Nephron progenitor cell (in vitro differentiated cells): ENCODE data around the gene ALDH1L2.

Experiments used
- DNase-seq: peaks from one replicate; pipeline ENCODE4 v3.0.0; 2021
- H3K27ac Mint-ChIP-seq: 2 replicates; pipeline ENCODE4 v1.8.0; 2021; ENCODE audit warnings: mild to moderate bottlenecking, moderate library complexity, mixed read lengths
- H3K27me3 Mint-ChIP-seq: 2 replicates; pipeline ENCODE4 v1.8.0; 2021; ENCODE audit warnings: mild to moderate bottlenecking, low read depth, mixed read lengths; ENCODE audit not compliant: poor library complexity
- H3K36me3 Mint-ChIP-seq: 2 replicates; pipeline ENCODE4 v1.8.0; 2021; ENCODE audit warnings: low read depth, mixed read lengths
- H3K4me1 Mint-ChIP-seq: 2 replicates; pipeline ENCODE4 v1.8.0; 2021; ENCODE audit warnings: mixed read lengths
- H3K4me3 Mint-ChIP-seq: 2 replicates; pipeline ENCODE4 v1.8.0; 2021; ENCODE audit warnings: mild to moderate bottlenecking, moderate library complexity, mixed read lengths
- H3K9me3 Mint-ChIP-seq: 2 replicates; pipeline ENCODE4 v1.8.0; 2021; ENCODE audit warnings: mild to moderate bottlenecking, moderate library complexity, mixed read lengths
- TF ChIP-seq, protein P1 (sequence below): fragments of 200-600 bp; sonication (generic); IDR thresholded peaks from 2 replicates; pipeline ENCODE4 v1.5.0; 2021; ENCODE audit warnings: antibody characterized with exemption

ALDH1L2 gene

DNA sequence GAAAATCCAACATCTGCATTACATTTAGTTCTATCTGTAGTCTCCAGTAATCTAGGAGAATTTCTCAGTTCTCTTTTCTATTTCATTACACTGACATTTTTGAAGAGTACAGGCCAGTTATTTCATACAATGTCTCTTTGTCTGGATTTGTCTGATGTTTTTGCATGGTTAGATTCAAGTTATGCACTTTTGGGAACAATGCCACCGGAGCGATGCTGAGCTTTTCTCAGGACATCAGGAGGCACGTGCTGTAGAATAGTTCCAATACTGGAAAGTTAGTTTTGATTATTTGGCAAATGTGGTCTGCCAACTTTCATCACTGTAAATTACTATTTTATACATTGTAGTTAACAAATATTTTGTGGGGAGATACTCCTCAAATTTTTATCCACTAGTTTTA, 43.1 kb downstream of the ALDH1L2 start:
- TF ChIP-seq, protein P1, sequence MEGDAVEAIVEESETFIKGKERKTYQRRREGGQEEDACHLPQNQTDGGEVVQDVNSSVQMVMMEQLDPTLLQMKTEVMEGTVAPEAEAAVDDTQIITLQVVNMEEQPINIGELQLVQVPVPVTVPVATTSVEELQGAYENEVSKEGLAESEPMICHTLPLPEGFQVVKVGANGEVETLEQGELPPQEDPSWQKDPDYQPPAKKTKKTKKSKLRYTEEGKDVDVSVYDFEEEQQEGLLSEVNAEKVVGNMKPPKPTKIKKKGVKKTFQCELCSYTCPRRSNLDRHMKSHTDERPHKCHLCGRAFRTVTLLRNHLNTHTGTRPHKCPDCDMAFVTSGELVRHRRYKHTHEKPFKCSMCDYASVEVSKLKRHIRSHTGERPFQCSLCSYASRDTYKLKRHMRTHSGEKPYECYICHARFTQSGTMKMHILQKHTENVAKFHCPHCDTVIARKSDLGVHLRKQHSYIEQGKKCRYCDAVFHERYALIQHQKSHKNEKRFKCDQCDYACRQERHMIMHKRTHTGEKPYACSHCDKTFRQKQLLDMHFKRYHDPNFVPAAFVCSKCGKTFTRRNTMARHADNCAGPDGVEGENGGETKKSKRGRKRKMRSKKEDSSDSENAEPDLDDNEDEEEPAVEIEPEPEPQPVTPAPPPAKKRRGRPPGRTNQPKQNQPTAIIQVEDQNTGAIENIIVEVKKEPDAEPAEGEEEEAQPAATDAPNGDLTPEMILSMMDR, result no peak
- Mint-ChIP-seq H3K4me3 (no peak overlapping the region), H3K36me3 (no peaks in the 10 kb centered on the region), H3K27ac (no peak overlapping the region), H3K9me3 (no peaks in the 10 kb centered on the region), H3K27me3 (no peaks in the 10 kb centered on the region), H3K4me1 (no peaks in the 10 kb centered on the region)
- no peak for DNase-seq

DNA sequence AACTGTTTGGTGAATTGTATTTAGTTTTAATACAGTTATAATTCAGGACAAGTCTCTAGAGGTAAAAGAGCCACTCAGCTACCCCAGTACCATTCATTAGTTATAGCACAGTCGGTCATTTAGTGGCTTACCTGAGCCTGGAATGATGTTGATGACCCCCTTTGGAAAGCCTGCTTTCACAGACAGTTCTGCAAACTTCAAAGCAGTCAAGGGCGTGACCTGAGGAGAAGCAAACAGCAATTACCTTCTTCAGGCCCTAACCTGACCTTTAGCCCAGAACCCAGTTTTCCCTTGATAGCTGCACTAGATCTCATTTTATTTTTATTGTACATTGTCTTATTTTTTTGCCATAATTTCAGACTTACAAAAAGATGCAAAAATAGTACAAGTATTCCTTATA, 43.8 kb downstream of the ALDH1L2 start:
- Mint-ChIP-seq H3K36me3 (no peaks in the 10 kb centered on the region), H3K27ac (no peak overlapping the region)
- TF ChIP-seq, protein P1, result no peak

DNA sequence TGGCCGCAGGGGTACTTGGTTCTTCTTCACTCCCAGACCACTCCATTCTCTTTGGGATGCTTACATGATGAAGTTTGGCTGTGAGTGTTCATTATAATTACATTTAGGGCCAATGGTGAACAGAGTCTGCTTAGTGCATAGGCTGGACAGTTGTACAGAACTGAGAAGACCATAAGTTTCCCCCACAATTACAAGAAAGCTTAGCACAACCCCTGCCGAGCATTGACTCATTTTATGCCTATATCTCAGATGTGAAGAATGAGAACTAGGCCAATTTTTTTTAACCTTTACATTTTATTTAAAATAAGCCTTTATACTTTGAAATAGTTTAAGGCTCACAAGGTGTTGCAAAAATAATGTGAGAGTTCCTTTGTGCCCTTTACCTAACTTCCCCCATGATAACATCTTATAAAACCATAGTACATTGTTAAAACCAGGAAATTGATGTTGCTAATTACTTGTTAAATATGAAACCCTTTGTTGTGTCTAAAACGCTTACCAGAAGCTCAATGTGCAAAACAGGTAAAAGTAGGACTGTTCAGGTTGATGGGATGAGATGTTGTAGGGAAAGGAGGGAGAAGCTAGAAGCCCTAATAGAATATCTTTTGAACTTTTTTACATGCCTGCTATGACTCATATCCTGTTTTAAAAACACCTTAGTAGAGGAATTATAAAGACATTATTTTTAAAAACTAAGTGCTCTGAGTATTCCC, 47.2 kb downstream of the ALDH1L2 start:
- Mint-ChIP-seq H3K4me3 (no peak overlapping the region), H3K27me3 (no peaks in the 10 kb centered on the region), H3K9me3 (no peaks in the 10 kb centered on the region), H3K36me3 (peaks cover 5% of the 10 kb centered on the region), H3K4me1 (no peaks in the 10 kb centered on the region), H3K27ac (no peak overlapping the region)
- TF ChIP-seq, protein P1, result no peak
- DNase-seq, result no peak

More for the DNA sequence above, 43.8 kb downstream of the ALDH1L2 start:
- DNase-seq, result no peak
- no peaks in the 10 kb centered on the region for H3K9me3 Mint-ChIP-seq
- H3K4me1 Mint-ChIP-seq, result no peaks in the 10 kb centered on the region
- no peak overlapping the region for H3K4me3 Mint-ChIP-seq
- H3K27me3 Mint-ChIP-seq, result no peaks in the 10 kb centered on the region

DNA sequence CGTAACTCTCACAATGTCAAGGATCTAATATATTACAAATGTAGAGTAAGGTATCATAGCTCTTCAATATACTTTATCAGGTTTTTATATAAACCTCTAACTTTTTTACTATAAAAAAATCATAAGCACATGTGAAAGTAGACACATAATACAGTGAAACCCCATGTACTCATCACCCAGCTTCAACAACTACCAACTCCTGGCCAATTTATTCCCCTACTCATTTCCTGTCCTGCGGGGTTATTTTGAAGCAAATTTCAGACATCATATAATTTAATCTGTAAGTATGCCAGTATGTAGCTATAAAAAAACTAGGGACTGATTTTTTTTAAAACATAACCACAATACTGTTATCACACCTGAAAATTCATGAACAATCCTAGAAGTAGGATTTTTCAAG, 50.4 kb downstream of the ALDH1L2 start:
- no peaks in the 10 kb centered on the region for H3K9me3 Mint-ChIP-seq
- H3K4me3 Mint-ChIP-seq, result no peak overlapping the region
- DNase-seq, result no peak
- peaks cover 5% of the 10 kb centered on the region for H3K36me3 Mint-ChIP-seq
- no peak overlapping the region for H3K27ac Mint-ChIP-seq
- TF ChIP-seq, protein P1, result no peak
- H3K27me3 Mint-ChIP-seq, result no peaks in the 10 kb centered on the region
- H3K4me1 Mint-ChIP-seq, result no peaks in the 10 kb centered on the region

DNA sequence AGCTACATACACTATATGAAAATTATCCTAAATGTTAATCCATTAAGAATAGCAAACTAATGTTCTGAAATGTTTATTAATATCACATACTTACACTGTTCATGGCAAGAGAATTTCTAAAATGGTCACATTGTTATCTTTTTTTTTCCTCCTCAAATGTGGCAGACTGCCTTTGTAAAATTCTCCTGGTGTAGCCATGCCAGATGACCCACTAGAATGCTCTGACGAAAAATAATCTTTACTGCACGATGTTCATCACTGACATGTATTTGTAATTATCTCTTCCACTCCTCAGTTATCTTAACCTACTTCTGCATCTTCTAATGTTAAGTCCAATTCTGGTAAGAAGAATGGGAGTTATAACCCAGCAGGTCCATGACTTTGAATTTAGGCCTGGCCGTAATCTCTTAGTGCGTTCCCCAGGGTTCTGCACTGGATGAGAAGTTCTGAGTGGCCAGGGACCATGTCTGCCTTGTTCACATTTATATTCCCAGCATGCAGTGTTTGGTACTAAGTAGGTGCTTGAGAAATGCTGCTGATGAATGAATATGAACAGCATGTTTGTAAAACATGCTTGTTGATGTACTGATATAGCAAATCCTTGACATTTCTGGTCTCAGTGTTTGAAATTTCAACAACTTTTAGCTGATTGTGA, 51.4 kb downstream of the ALDH1L2 start:
- H3K4me1 Mint-ChIP-seq, result no peaks in the 10 kb centered on the region
- H3K27ac Mint-ChIP-seq, result no peak overlapping the region
- no peaks in the 10 kb centered on the region for H3K27me3 Mint-ChIP-seq

More for the DNA sequence above, 51.4 kb downstream of the ALDH1L2 start:
- no peaks in the 10 kb centered on the region for H3K9me3 Mint-ChIP-seq
- TF ChIP-seq, protein P1, result no peak
- no peak overlapping the region for H3K4me3 Mint-ChIP-seq
- DNase-seq, result no peak
- peaks cover 5% of the 10 kb centered on the region for H3K36me3 Mint-ChIP-seq
